NCI-H1436 (cell line): ENCODE results near the gene TJP2.
"Not testable (repeated sequence)": the region's sequence is repeated elsewhere in the genome, so short reads cannot be mapped to it uniquely, and the experiment has no call there.

Experiments used
- DNase-seq: peaks from one replicate; lab custom pipeline; 2025; lab: John Stamatoyannopoulos, UW

TJP2 gene

GRCh38 chr9:69292078-69292477 lies 118.0 kb downstream of the TJP2 start:
- DNase-seq = no peak

- DNase-seq = no peak
Measured at GRCh38 chr9:69293156-69293555, 119.1 kb downstream of the TJP2 start.

DNA sequence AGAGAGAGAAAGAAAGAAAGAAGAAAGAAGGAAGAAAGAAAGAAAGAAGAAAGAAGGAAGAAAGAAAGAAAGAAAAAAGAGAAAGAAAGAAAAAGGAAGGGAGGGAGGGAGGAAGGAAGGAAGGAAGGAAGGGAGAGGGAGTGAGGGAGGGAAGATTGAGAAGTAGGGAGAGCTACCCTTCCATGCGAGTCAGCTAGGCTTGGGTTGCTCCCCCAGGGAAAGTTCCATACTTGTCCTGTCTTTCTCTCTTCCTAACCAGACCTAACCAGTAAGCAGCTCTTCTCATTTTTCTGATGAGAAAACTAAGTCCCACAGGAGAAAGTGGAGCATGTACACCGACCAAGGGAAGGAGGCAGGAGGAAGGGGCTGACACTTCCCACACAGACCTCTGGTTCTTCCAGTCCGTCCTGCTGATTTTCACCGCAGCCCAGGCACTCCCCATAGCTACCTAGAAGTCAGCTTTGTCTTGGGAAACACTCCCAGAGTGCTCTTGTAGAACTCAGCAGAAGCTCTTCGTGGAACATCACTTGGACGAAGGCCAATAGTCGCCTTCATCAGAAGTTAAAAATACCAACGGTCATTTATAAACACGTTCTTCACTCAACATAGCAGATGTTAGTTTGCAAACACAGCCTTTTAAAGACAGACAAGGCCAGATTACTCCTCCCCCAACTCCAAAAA lies 121.9 kb downstream of the TJP2 start:
- DNase-seq = no peak

DNA sequence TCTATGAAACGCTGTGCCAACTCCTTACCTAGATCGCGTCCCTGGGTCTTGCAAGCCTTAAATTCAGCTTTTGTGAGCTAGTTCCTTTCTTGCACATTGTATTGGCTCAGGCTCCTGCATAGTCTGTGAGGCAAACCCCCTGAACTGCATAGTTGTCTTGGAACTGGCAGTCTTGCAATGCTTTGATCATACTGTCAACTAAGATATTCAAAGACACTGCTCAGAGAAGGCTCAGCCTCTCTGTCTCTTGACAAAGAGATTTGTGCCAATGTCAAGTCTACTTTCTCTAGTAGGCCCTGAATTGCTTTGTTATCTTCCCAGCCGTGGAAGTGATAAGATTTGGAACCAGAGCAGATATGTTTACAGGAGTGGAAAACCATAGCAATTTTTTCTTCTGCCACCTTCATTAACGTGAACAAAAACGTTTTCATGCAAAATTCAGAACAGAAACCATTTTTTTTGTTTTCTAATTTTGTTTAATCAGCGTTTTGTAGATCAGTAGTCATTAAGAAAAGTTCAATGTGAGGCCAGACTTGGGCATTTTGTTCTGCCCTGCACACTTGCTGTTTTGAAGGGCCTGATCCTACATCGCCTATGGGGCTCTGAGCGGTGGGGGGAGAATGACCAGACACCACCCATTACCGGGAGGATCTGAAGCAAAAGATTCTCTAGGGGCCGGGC lies 123.4 kb downstream of the TJP2 start:
- DNase-seq = no peak

- DNase-seq = no peak
Measured at GRCh38 chr9:69299315-69299714, 125.2 kb downstream of the TJP2 start.

DNA sequence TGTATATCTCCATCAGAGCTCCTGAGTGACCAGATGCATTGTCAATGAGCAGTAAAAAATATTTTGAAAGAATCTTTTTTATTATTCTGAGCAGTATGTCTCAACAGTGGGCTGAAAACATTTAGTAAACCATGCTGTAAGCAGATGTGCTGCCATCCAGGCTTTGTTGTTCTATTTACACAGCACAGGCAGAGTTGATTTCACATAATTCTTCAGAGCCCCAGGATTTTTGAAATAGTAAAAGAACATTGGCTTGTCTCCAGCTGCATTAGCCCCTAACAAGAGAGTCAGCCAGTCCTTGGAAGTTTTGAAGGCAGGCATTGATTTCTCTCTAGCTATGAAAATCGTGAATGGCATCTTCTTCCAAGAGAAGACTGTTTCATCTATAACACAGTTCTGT lies 125.7 kb downstream of the TJP2 start:
- no peak for DNase-seq

DNA sequence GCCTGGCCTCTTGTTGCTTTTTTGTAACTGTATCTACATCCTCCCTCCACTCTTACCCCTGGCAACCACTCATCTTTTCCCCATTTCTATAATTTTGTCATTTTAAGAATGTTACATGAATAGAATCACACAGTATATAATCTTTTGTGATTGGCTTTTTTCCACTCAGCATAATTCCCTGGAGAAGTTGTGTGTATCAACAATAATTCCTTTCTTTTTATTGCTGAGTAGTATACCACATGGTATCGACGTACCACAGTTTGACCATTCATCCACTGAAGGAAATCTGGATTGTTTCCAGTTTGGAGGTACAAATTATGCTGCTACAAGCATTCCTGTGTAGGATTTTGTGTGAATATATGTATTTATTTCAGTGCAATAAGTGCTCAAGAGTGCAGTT lies 129.3 kb downstream of the TJP2 start:
- no peak for DNase-seq

DNA sequence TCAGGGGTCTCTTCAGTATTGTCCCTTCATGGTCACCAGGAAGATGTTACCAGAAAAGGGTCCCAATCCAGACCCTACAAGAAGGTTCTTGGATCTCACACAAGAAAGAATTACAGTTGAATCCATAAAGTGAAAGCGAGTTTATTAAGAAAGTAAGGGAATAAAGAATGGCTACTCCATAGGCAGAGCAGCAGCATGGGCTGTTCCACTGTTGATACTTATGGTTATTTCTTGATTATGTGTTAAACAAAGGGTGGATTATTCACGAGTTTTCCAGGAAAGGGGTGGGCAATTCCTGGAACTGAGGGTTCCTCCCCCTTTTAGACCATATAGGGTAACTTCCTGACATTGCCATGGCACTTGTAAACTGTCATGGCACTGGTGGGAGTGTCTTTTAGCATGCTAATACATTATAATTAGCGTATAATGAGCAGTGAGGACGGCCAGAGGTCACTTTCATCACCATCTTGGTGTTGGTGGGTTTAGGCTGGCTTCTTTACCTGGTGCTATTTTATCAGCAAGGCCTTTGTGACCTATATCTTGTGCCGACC lies 132.9 kb downstream of the TJP2 start:
- DNase-seq = not testable (repeated sequence)

DNA sequence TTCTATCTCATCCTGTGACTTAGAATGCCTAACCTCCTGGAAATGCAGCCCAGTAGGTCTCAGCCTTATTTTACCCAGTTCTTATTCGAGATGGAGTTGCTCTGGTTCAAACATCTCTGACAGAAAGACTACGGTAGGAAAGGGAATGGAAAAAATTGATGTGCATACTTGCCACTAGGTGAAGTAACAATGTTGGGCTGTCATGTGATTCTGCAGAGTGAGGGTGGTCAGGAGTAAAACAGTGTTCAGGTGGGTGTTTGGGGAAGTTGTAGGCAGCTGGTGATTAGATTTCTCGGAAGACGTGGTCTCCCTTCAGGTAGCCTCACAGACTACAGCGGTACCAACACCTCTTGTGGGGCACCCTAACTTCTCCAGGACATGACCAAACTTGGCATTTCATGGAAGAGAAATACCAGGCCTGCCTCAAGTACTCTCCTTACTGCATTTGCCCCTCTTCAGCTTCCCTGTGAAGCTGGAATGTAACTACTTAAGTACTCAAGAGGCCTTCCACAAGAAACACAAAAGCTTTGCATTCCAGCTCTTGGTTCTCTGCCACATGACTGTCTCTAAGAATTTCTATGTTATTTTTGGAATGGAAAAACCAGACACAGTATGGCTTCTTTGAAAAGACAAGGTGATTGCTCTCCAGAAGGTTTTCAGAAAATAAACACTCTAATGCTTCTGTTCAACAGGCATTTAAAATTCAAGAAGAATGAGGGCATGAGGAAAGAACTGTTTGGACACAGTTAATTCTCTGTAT lies 133.5 kb downstream of the TJP2 start:
- DNase-seq = no peak

DNA sequence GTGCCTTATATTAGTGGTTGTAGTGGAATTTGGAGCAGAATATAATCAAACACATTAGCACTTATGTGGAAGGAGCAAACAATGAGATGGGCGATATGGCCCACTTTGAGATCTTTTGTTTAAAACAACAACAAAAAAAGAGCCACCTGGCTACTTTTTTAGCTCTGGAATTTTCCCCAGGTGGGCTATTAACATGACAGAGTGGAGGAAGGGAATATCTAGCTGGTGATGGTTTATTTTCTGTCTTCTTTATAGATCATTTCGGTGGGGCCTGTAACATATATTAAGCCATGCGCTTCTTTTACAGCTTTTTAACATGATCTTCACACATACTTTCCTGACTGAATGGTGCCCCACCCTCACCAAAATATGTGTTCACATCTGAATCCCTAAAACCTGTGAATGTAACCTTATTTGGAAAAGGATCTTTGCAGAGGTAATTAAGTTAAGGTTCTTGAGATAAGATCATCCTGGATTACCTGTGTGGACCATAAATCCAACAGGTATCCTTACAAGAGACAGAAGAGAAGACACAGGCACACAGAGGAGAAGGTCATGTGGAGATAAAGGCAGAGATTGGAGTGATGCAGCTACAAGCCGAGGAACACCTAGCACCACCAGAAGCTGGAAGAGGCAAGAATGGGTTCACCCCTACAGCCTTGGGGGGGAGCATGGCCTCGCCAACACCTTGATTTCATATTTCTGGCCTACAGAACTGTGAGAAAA lies 134.3 kb downstream of the TJP2 start:
- DNase-seq = no peak

- no peak for DNase-seq
Measured at GRCh38 chr9:69313175-69313574, 139.1 kb downstream of the TJP2 start.

DNA sequence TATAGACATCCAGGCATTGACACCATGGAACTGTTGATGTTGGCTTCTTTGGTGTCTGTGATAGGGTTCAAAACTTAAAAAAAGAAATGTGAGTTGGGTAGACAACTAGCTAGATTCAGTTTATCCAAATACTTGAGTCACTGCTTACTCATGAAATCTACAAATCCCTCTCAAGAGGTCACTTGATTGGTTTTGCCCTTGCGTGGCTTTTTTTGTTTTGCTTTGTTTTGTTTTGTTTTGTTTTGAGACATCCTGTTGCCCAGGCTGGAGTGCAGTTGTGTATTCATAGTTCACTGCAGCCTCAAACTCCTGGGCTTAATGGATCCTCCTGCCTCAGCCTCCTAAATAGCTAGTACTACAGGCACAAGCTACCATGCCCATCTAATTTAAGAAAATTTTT lies 140.5 kb downstream of the TJP2 start:
- no peak for DNase-seq

DNA sequence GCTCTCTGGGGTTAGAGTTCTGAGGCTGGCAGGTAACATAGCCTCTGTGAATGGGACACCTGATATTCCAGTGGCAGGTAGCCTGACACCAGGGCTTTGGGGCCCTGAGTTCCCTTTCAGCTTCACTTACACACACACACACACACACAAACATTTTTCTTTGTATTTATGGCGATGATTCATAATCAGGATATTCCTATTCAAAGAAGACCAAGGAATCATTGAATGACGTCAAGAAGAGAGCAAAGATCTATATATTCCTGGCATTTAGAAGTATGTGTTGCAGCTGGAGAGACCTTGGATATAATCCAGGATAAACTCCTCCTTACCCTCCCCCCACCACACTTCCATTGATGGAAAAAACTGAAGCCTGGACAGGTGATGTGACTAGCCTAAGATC lies 143.0 kb downstream of the TJP2 start:
- DNase-seq = no peak

- DNase-seq = no peak
Measured at GRCh38 chr9:69317894-69318293, 143.8 kb downstream of the TJP2 start.

GRCh38 chr9:69319324-69320025 lies 145.4 kb downstream of the TJP2 start:
- peak; percentile 40 for DNase-seq

GRCh38 chr9:69322256-69322655 lies 148.2 kb downstream of the TJP2 start:
- no peak for DNase-seq

DNA sequence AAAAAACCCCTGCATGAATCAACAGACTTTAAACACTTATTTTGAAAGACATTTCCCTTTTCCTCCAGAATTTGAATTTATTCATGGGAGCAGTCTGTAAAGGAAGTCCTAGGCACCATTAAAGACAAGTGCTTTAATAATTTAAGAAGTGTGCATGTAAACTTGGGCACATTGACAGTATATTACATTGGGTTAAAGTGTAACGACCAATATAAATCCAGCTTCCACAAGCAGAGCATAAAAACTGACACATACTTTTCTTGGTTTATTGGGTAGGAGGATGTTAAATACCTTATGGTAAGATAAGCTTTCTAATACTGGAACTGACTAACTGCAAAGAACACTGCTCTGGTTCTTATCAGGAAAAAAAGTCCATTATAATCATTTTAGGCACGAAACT lies 149.8 kb downstream of the TJP2 start:
- no peak for DNase-seq
